HepG2 (cell line): ENCODE results near the gene CSNK1D. TPM values are rescaled to one million over a fixed set of nuclear protein-coding genes. Genes with fewer than 3 reads are reported as not detected.

ENCODE experiments used
- ARID2 ChIP-seq: sonication (generic); formaldehyde crosslinking; IDR thresholded peaks from 2 replicates; pipeline ENCODE4 v1.8.1; 2022; ENCODE audit warnings: mild to moderate bottlenecking, missing genetic modification reagents, borderline replicate concordance
- ARID5B ChIP-seq: IDR thresholded peaks from 2 replicates; pipeline ENCODE4 v1.4.0; 2020; ENCODE audit warnings: mild to moderate bottlenecking, missing genetic modification reagents
- ATF2 ChIP-seq: sonication (generic); formaldehyde crosslinking; IDR thresholded peaks from 2 replicates; pipeline ENCODE4 v1.4.0; 2020; ENCODE audit warnings: missing genetic modification reagents
- MXD4 ChIP-seq: IDR thresholded peaks from 2 replicates; pipeline ENCODE4 v1.6.1; 2016; ENCODE audit warnings: mild to moderate bottlenecking, missing biosample characterization, missing genetic modification reagents
- POGZ ChIP-seq: sonication (generic); formaldehyde crosslinking; IDR thresholded peaks from 2 replicates; pipeline ENCODE4 v1.4.0; 2020; ENCODE audit warnings: mild to moderate bottlenecking, missing genetic modification reagents
- SNAPC4 ChIP-seq: sonication (generic); formaldehyde crosslinking; IDR thresholded peaks from 2 replicates; pipeline ENCODE4 v1.4.0; 2020; ENCODE audit warnings: mild to moderate bottlenecking, missing genetic modification reagents
- ZBTB46 ChIP-seq: sonication (generic); formaldehyde crosslinking; IDR thresholded peaks from 2 replicates; pipeline ENCODE4 v1.4.0; 2020; ENCODE audit warnings: mild to moderate bottlenecking, missing genetic modification reagents, borderline replicate concordance
- ZFP90 ChIP-seq: sonication (generic); formaldehyde crosslinking; IDR thresholded peaks from 2 replicates; pipeline ENCODE4 v1.8.0; 2022; ENCODE audit warnings: missing genetic modification reagents, mild to moderate bottlenecking, inconsistent platforms, borderline replicate concordance
- ZGPAT ChIP-seq: IDR thresholded peaks from 2 replicates; pipeline ENCODE4 v1.6.1; 2016; ENCODE audit warnings: mild to moderate bottlenecking
- ZMYM3 ChIP-seq: sonication (generic); formaldehyde crosslinking; IDR thresholded peaks from 2 replicates; pipeline ENCODE4 v1.5.1; 2020; ENCODE audit warnings: mild to moderate bottlenecking, missing genetic modification reagents
- ZNF619 ChIP-seq: sonication (generic); formaldehyde crosslinking; IDR thresholded peaks from 2 replicates; pipeline ENCODE4 v1.4.0; 2020; ENCODE audit warnings: mild to moderate bottlenecking, missing genetic modification reagents
- polyA plus RNA-seq, 8 experiments: library from polyadenylated mRNA; depleted of rRNA in 3 of 8; stranded (reverse) in 7 of 8; unstranded in 1 of 8; fragments of >200 nt; fragmentation: Illumina TruSeq in 4 of 8; extraction: Trizol in 4 of 8; gene quantifications; 2 replicates each; pipeline versions ENCODE4 v1.2.1 to v1.2.3, GENCODE V29; 2011 to 2016; ENCODE audit warnings: low read depth in 4 of 8, missing spikeins in 1 of 8, mixed read lengths in 1 of 8; ENCODE audit not compliant: insufficient read depth in 1 of 8
- total RNA-seq, 5 experiments: library from RNA; depleted of rRNA; stranded (reverse); fragments of >200 nt; fragmentation: Illumina TruSeq; extraction: Trizol; gene quantifications; 2 replicates each; pipeline ENCODE4 v1.2.3, GENCODE V29; 2016; ENCODE audit warnings: low read depth in 1 of 5

The CSNK1D gene
- total and polyA plus RNA-seq, 2 of the 13 experiments (the other 11 are each of a cell fraction or from before 2014, with no cell fraction given), result 31.5 to 128 TPM

GRCh38 chr17:82225368-82226029 lies 48.0 kb downstream of the CSNK1D start (continued):
- TF ChIP-seq ARID5B (CRISPR knock-in tag) (peak; percentile 41; the same call in 1 of the 2 replicates), SNAPC4 (CRISPR knock-in tag) (no peak), ZMYM3 (peak; percentile 6; the same call in 1 of the 2 replicates), ZBTB46 (CRISPR knock-in tag) (0 out of 2 replicates have a peak, but pooled peaks have one; percentile 10), ZNF619 (0 out of 2 replicates have a peak, but pooled peaks have one; percentile 51), ZGPAT (CRISPR knock-in tag) (peak; percentile 50; the same call in 1 of the 2 replicates), ATF2 (CRISPR knock-in tag) (no peak), MXD4 (CRISPR knock-in tag) (0 out of 2 replicates have a peak, but pooled peaks have one; percentile 44), ZFP90 (0 out of 2 replicates have a peak, but pooled peaks have one; percentile 62), POGZ (CRISPR knock-in tag) (no peak), ARID2 (CRISPR knock-in tag) (no peak)
